Liver (tissue), 3 donors: ENCODE data around the gene MZT2B.
"Not testable (repeated sequence)": the region's sequence is repeated elsewhere in the genome, so short reads cannot be mapped to it uniquely, and the experiment has no call there.

Experiments
- ATF3 ChIP-seq: IDR thresholded peaks from 2 replicates; pipeline ENCODE4 v1.6.1; 2016; ENCODE audit warnings: antibody characterized with exemption
- CTCF ChIP-seq: fragments of 150-350 bp; IDR thresholded peaks from 2 replicates; pipeline ENCODE4 v1.5.1; 2017; ENCODE audit warnings: improper control_type of control experiment, low read depth, low read length; ENCODE audit not compliant: missing input control
- EGR1 ChIP-seq, 2 donors: IDR thresholded peaks; 2 replicates each; pipeline ENCODE4 v1.6.1; 2016 to 2018; ENCODE audit warnings: antibody characterized with exemption in 2 of 2, low read depth in 2 of 2
- GABPA ChIP-seq, 2 donors: IDR thresholded peaks in 1 of 2; conservative IDR thresholded peaks in 1 of 2; 2 replicates each; pipeline ENCODE4 v1.6.1; 2016; ENCODE audit warnings: antibody characterized with exemption in 2 of 2, mild to moderate bottlenecking in 1 of 2, moderate library complexity in 1 of 2
- HNF4A ChIP-seq, 2 donors: conservative IDR thresholded peaks; 2 replicates each; pipeline ENCODE4 v1.6.1; 2016; ENCODE audit warnings: antibody characterized with exemption in 2 of 2, mild to moderate bottlenecking in 2 of 2
- HNF4G ChIP-seq: IDR thresholded peaks from 2 replicates; pipeline ENCODE4 v1.6.1; 2016; ENCODE audit warnings: antibody characterized with exemption
- JUND ChIP-seq, 2 donors: IDR thresholded peaks; 2 replicates each; pipeline ENCODE4 v1.6.1; 2016; ENCODE audit warnings: antibody characterized with exemption in 2 of 2
- MAX ChIP-seq: IDR thresholded peaks from 2 replicates; pipeline ENCODE4 v1.6.1; 2016; ENCODE audit warnings: antibody characterized with exemption
- REST ChIP-seq: IDR thresholded peaks from 2 replicates; pipeline ENCODE4 v1.6.1; 2016; ENCODE audit warnings: antibody characterized with exemption, mild to moderate bottlenecking
- SP1 ChIP-seq: IDR thresholded peaks from 2 replicates; pipeline ENCODE4 v1.6.1; 2018; ENCODE audit warnings: antibody characterized with exemption, mild to moderate bottlenecking
- TAF1 ChIP-seq: conservative IDR thresholded peaks from 2 replicates; pipeline ENCODE4 v1.6.1; 2016; ENCODE audit warnings: antibody characterized with exemption, mild to moderate bottlenecking
- YY1 ChIP-seq: IDR thresholded peaks from 2 replicates; pipeline ENCODE4 v1.6.1; 2016; ENCODE audit warnings: antibody characterized with exemption, mild to moderate bottlenecking
- ZBTB33 ChIP-seq: IDR thresholded peaks from 2 replicates; pipeline ENCODE4 v1.6.1; 2016; ENCODE audit warnings: antibody characterized with exemption
- donor health status: healthy.
- donor health status: healthy.

GRCh38 chr2:130180404-130181324 is 1.4 kb upstream of the MZT2B start:
- TF ChIP-seq CTCF; YY1; HNF4A (conservative IDR thresholded peaks at IDR 0.05); TAF1; JUND (IDR thresholded peaks at IDR 0.05); SP1; ATF3; MAX; ZBTB33; EGR1 (IDR thresholded peaks at IDR 0.05; ENCODE audit: low read depth in 2 of 2); REST; GABPA (IDR thresholded peaks at IDR 0.05 in 1 of 2, conservative IDR thresholded peaks at IDR 0.05 in 1 of 2); HNF4G: not testable (repeated sequence)
